Keratinocyte (primary cell): ENCODE data around the gene CCRL2. TPM values are rescaled to one million over a fixed set of nuclear protein-coding genes. Genes with fewer than 3 reads are reported as not detected.

Source experiments
- DNase-seq: peaks from one replicate; pipeline ENCODE4 v3.0.0-alpha.2; 2011; ENCODE audit warnings: low read depth, missing footprints, low spot score
- FAIRE-seq: peaks from 2 replicates; lab custom pipeline; 2011; peaks lifted over from hg19 to GRCh38; lab: Jason Lieb, UNC
- H2AFZ ChIP-seq: 2 replicates; pipeline ENCODE4 v1.6.0; 2012; ENCODE audit warnings: low read length, control low read depth, inconsistent platforms; ENCODE audit not compliant: control insufficient read depth
- H3K27ac ChIP-seq: 2 replicates; pipeline ENCODE4 v1.5.1; 2011; ENCODE audit warnings: low read length; ENCODE audit not compliant: control insufficient read depth, insufficient read depth
- H3K27me3 ChIP-seq: 3 replicates; pipeline ENCODE4 v1.6.0; 2011; ENCODE audit warnings: low read length; ENCODE audit not compliant: control insufficient read depth, insufficient read depth; ENCODE audit errors: extremely low read depth
- H3K36me3 ChIP-seq, 2 experiments: 2 replicates in 1 of 2; 3 replicates in 1 of 2; pipeline ENCODE4 v1.5.1; 2011; ENCODE audit warnings: low read length in 2 of 2, mild to moderate bottlenecking in 1 of 2; ENCODE audit not compliant: control insufficient read depth in 2 of 2, insufficient read depth in 2 of 2; ENCODE audit errors: extremely low read depth in 1 of 2
- H3K4me1 ChIP-seq: 3 replicates; pipeline ENCODE4 v1.5.1; 2011; ENCODE audit warnings: low read length; ENCODE audit not compliant: control insufficient read depth, insufficient read depth; ENCODE audit errors: extremely low read depth
- H3K4me2 ChIP-seq: 3 replicates; pipeline ENCODE4 v1.6.0; 2011; ENCODE audit warnings: low read depth, low read length; ENCODE audit not compliant: control insufficient read depth, insufficient read depth; ENCODE audit errors: extremely low read depth
- H3K4me3 ChIP-seq, 3 experiments: fragments of 200-600 bp in 1 of 3; sonication (generic) in 1 of 3; 2 replicates in 2 of 3; 3 replicates in 1 of 3; pipeline ENCODE4 v1.5.1; 2011 to 2016; ENCODE audit warnings: low read length in 3 of 3, mild to moderate bottlenecking in 3 of 3, control low read depth in 2 of 3, inconsistent platforms in 1 of 3, low read depth in 1 of 3, mixed read lengths in 1 of 3, mixed run types in 1 of 3, moderate library complexity in 1 of 3; ENCODE audit not compliant: control insufficient read depth in 2 of 3, insufficient read depth in 2 of 3; ENCODE audit errors: extremely low read depth in 1 of 3
- H3K79me2 ChIP-seq: 2 replicates; pipeline ENCODE4 v1.6.0; 2012; ENCODE audit warnings: low read length; ENCODE audit not compliant: control insufficient read depth, insufficient read depth
- H3K9ac ChIP-seq: 3 replicates; pipeline ENCODE4 v1.6.0; 2011; ENCODE audit warnings: low read length; ENCODE audit not compliant: control insufficient read depth, insufficient read depth; ENCODE audit errors: extremely low read depth
- H3K9me1 ChIP-seq: 3 replicates; pipeline ENCODE4 v1.6.0; 2011; ENCODE audit warnings: low read length; ENCODE audit not compliant: control insufficient read depth, insufficient read depth; ENCODE audit errors: extremely low read depth
- H3K9me3 ChIP-seq: 2 replicates; pipeline ENCODE4 v1.5.1; 2012; ENCODE audit warnings: low read depth, low read length; ENCODE audit not compliant: control insufficient read depth
- H4K20me1 ChIP-seq: 3 replicates; pipeline ENCODE4 v1.6.0; 2011; ENCODE audit warnings: low read length; ENCODE audit not compliant: control insufficient read depth, insufficient read depth; ENCODE audit errors: extremely low read depth
- EZH2 ChIP-seq: IDR thresholded peaks from one replicate; pipeline ENCODE4 v1.6.1; 2012; ENCODE audit warnings: inconsistent platforms, mild to moderate bottlenecking, low read length, moderate library complexity
- dilution Hi-C: fragments of 300-500 bp; cut with MboI; formaldehyde crosslinking; loops from one replicate; pipeline ENCODE4 v1.7.0; 2020; ENCODE audit warnings: low sequenced_read_pairs; ENCODE audit not compliant: extremely low pct_ligation_motif_present
- polyA plus RNA-seq, 5 experiments: library from polyadenylated mRNA; depleted of rRNA in 3 of 5; stranded (reverse) in 3 of 5; stranded (forward) in 1 of 5; unstranded in 1 of 5; fragments of >200 nt; gene quantifications; 1 replicate in 1 of 5; 2 replicates in 3 of 5; 3 replicates in 1 of 5; pipeline versions ENCODE4 v1.2.1 to v1.2.3, GENCODE V29; 2011 to 2012; ENCODE audit warnings: missing spikeins in 2 of 5, low read depth in 1 of 5, low replicate concordance in 1 of 5
- TF ChIP-seq, protein P1 (sequence below), 3 experiments: IDR thresholded peaks in 1 of 3; conservative IDR thresholded peaks in 1 of 3; optimal IDR thresholded peaks in 1 of 3; 2 replicates in 2 of 3; 3 replicates in 1 of 3; pipeline versions ENCODE3 to v1.5.1; 2011; ENCODE audit warnings: low read length in 3 of 3, mild to moderate bottlenecking in 3 of 3, moderate library complexity in 2 of 3, control low read depth in 1 of 3, inconsistent platforms in 1 of 3; ENCODE audit not compliant: insufficient read depth in 2 of 3; ENCODE audit errors: extremely low read depth in 1 of 3

Gene CCRL2
- polyA plus RNA-seq, 1 donor (not counting 4 experiments of a cell fraction or from before 2014, with no cell fraction given), result not detected

DNA sequence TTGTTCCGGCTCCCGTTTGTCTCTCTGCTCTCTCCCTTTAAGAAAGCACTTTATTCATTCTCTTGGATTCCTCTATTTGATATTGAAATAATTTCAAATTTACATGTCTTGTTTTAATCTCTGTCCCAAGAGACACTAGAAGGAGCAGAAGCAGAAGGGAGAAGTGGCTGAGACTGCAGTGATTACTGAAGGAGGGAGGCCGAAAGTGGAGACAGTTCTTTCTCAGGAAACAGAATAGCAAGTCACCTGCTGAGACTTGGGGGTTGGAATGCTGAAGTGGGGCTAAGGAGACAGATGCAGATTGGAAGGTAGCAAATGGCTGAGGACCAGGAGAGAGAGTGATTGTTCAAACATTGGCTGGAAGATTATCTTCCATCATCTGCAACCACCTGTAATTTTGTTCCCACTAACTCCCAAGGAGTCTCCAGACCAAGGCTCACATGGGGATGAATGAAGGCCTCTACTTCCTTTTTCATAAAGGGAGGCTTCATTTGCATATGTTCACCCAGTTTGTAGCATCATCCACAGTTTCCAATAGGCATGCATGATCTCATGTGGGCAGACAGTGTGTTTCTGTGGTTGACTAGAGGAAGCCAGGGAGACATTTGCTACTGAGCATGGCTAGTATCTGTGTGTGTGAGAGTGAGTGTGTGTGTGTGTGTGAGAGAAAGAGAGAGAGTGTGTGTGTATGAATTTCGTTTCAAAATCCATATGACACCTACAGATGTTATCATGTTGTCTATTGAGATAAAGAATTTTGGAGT, 33.7 kb downstream of the CCRL2 start:
- Histone ChIP-seq H3K4me3 (no peak overlapping the region), H4K20me1 (no peaks in the 10 kb centered on the region), H3K4me2 (no peak overlapping the region), H3K79me2 (no peaks in the 10 kb centered on the region), H3K27ac (no peak overlapping the region), H3K9me3 (no peaks in the 10 kb centered on the region), H3K36me3 (no peaks in the 10 kb centered on the region), H2AFZ (no peak overlapping the region), H3K9ac (no peak overlapping the region), H3K27me3 (no peaks in the 10 kb centered on the region), H3K9me1 (no peaks in the 10 kb centered on the region), H3K4me1 (no peaks in the 10 kb centered on the region)
- dilution Hi-C loops, result no loop called here
- FAIRE-seq (no peak), DNase-seq (no peak)
- no peak for TF ChIP-seq EZH2
- TF ChIP-seq, protein P1, sequence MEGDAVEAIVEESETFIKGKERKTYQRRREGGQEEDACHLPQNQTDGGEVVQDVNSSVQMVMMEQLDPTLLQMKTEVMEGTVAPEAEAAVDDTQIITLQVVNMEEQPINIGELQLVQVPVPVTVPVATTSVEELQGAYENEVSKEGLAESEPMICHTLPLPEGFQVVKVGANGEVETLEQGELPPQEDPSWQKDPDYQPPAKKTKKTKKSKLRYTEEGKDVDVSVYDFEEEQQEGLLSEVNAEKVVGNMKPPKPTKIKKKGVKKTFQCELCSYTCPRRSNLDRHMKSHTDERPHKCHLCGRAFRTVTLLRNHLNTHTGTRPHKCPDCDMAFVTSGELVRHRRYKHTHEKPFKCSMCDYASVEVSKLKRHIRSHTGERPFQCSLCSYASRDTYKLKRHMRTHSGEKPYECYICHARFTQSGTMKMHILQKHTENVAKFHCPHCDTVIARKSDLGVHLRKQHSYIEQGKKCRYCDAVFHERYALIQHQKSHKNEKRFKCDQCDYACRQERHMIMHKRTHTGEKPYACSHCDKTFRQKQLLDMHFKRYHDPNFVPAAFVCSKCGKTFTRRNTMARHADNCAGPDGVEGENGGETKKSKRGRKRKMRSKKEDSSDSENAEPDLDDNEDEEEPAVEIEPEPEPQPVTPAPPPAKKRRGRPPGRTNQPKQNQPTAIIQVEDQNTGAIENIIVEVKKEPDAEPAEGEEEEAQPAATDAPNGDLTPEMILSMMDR (optimal IDR thresholded peaks at IDR 0.05 in 1 of 3, IDR thresholded peaks at IDR 0.05 in 1 of 3, conservative IDR thresholded peaks at IDR 0.05 in 1 of 3; ENCODE audit: extremely low read depth in 1 of 3, insufficient read depth in 2 of 3, low read length in 3 of 3), result no peak

DNA sequence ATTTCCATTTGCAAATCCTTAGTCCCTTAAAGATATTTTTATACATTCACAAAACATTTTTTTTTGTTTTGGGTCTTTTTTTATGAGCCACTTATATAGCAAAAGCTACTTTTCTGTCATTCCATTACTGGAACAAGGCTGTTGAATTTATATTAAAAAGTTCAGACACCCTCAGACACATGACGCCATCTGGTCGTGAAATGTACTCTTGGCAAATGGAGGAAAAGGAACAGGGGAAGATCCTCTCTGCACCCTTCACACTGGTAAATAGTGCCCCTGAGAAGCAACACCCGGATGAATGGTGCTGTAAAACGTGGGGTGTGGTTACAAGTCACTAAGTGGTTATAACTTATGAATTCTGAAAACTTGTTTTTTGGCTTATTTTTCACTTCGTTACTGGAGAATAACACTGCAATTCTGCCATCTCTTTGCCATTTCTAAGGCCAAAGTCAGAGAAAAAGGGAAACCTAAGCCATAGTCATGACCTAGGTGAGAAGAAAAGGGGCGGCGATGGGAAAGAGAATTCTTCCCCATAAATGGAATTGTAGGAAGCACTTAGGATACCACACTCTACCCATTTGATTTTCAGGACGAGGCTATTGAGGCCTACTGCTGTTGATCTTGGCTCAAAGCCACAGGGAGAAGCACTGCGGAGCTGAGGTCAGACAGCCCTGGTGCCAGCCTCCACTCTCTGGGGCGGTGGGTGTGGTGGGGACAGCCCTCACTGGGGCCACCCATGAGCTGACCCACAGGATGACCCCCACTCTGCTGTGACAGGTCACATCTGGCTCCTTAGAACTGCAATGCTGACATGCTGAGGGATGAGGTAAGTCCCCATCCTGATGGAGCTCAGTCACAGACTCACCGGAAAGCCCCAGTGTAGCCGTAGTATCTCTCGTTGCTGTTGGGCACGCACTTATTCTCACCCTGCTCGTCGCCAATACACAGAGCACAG, 35.8 kb downstream of the CCRL2 start:
- DNase-seq, result peak; percentile 35
- Histone ChIP-seq H3K27ac (no peak overlapping the region), H3K4me1 (peaks cover 5% of the 10 kb centered on the region), H3K9me1 (no peaks in the 10 kb centered on the region), H2AFZ (no peak overlapping the region), H3K4me2 (no peak overlapping the region), H4K20me1 (no peaks in the 10 kb centered on the region), H3K27me3 (no peaks in the 10 kb centered on the region), H3K79me2 (no peaks in the 10 kb centered on the region), H3K4me3 (no peak overlapping the region), H3K36me3 (no peaks in the 10 kb centered on the region), H3K9me3 (no peaks in the 10 kb centered on the region), H3K9ac (no peak overlapping the region)
- peak; percentile 73 for FAIRE-seq
- dilution Hi-C loops, result no loop called here
- TF ChIP-seq, protein P1 (optimal IDR thresholded peaks at IDR 0.05 in 1 of 3, IDR thresholded peaks at IDR 0.05 in 1 of 3, conservative IDR thresholded peaks at IDR 0.05 in 1 of 3; ENCODE audit: extremely low read depth in 1 of 3, insufficient read depth in 2 of 3, low read length in 3 of 3), result peak; percentile 58 to 70 (median 64)
- no peak for TF ChIP-seq EZH2
